SU-DHL-6 (cell line): ENCODE results near the gene MEGF10.

ENCODE experiments used
- CTCF ChIP-seq: fragments of 200-600 bp; sonication (generic); IDR thresholded peaks from one replicate; pipeline ENCODE4 v1.5.1; 2017; ENCODE audit warnings: antibody characterized with exemption, mild to moderate bottlenecking, low read length, moderate library complexity; ENCODE audit not compliant: insufficient read depth, poor library complexity, severe bottlenecking
- EZH2phosphoT487 ChIP-seq: fragments of 200-600 bp; sonication (generic), shearing (Covaris generic); conservative IDR thresholded peaks from 2 replicates; pipeline ENCODE4 v1.6.1; 2018; ENCODE audit warnings: mild to moderate bottlenecking, antibody characterized with exemption, low read length, moderate library complexity, mixed read lengths

- no peak for TF ChIP-seq CTCF
- TF ChIP-seq EZH2phosphoT487, result no peak
Measured at GRCh38 chr5:127399068-127399467, 108.5 kb downstream of the MEGF10 start.
